HG02571 (cell line): Measurements from ENCODE around the gene SOCS3.
"Not testable (repeated sequence)": the region's sequence is repeated elsewhere in the genome, so short reads cannot be mapped to it uniquely, and the experiment has no call there.

Experiments used
- ATAC-seq: cut with Tn5 transposase; IDR thresholded peaks from one replicate; pipeline ENCODE4 v1.9.1; 2021; ENCODE audit warnings: mild to moderate bottlenecking, moderate library complexity; ENCODE audit not compliant: unreplicated experiment

The SOCS3 gene

GRCh38 chr17:78314683-78315354 is 45.1 kb downstream of the SOCS3 start:
- no peak for ATAC-seq

- ATAC-seq, result no peak
These were observed 45.9 kb downstream of the SOCS3 start for GRCh38 chr17:78313735-78314648.

- ATAC-seq, result not testable (repeated sequence)
These were observed 50.1 kb downstream of the SOCS3 start for GRCh38 chr17:78309659-78310255.

GRCh38 chr17:78307887-78308638 is 51.8 kb downstream of the SOCS3 start:
- no peak for ATAC-seq

- no peak for ATAC-seq
These were observed 53.0 kb downstream of the SOCS3 start for GRCh38 chr17:78306913-78307312.
